Measurements from ENCODE around the gene ZNF684.
A peak's percentile ranks its signal among the peaks of the same experiment; 100 is the strongest.

DNA sequence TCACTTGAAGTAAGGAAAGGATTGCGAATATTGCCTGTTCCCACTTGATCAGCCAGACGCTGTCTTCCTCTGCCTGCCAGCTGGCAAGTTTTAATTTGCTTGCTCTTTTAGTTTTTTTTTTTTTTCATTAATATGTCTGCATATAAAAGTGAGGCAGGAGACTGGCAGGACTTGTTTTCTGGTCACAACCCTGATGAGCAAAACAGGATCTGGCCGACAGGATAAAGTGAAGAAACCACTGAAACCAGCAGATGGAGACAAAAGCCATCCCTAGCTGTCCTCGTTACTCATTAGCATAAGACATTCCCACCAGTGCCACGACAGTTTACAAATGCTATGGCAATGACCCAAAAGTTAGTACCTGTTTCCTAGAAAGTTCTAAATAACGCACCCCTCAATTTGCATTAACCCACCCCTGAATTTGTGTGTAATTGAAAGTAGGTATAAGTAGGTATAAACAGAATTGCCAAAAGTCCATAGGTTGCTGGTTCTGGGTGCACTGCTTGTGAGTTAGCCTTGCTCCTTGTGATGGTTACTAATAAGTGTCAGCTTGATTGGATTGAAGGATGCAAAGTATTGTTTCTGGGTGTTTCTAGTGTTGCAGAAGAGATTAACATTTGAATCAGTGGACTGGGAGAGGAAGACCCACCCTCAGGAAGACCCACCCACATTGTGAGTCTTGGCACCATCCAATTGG lies 60.8 kb downstream of the ZNF684 start:
- TF ChIP-seq, protein P1, sequence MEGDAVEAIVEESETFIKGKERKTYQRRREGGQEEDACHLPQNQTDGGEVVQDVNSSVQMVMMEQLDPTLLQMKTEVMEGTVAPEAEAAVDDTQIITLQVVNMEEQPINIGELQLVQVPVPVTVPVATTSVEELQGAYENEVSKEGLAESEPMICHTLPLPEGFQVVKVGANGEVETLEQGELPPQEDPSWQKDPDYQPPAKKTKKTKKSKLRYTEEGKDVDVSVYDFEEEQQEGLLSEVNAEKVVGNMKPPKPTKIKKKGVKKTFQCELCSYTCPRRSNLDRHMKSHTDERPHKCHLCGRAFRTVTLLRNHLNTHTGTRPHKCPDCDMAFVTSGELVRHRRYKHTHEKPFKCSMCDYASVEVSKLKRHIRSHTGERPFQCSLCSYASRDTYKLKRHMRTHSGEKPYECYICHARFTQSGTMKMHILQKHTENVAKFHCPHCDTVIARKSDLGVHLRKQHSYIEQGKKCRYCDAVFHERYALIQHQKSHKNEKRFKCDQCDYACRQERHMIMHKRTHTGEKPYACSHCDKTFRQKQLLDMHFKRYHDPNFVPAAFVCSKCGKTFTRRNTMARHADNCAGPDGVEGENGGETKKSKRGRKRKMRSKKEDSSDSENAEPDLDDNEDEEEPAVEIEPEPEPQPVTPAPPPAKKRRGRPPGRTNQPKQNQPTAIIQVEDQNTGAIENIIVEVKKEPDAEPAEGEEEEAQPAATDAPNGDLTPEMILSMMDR (IDR thresholded peaks at IDR 0.05; ENCODE audit: insufficient read depth, low read length): peak; percentile 6
- no peak for TF ChIP-seq POLR2AphosphoS5 (IDR thresholded peaks at IDR 0.05; ENCODE audit: low read depth)
- TF ChIP-seq, protein P2, sequence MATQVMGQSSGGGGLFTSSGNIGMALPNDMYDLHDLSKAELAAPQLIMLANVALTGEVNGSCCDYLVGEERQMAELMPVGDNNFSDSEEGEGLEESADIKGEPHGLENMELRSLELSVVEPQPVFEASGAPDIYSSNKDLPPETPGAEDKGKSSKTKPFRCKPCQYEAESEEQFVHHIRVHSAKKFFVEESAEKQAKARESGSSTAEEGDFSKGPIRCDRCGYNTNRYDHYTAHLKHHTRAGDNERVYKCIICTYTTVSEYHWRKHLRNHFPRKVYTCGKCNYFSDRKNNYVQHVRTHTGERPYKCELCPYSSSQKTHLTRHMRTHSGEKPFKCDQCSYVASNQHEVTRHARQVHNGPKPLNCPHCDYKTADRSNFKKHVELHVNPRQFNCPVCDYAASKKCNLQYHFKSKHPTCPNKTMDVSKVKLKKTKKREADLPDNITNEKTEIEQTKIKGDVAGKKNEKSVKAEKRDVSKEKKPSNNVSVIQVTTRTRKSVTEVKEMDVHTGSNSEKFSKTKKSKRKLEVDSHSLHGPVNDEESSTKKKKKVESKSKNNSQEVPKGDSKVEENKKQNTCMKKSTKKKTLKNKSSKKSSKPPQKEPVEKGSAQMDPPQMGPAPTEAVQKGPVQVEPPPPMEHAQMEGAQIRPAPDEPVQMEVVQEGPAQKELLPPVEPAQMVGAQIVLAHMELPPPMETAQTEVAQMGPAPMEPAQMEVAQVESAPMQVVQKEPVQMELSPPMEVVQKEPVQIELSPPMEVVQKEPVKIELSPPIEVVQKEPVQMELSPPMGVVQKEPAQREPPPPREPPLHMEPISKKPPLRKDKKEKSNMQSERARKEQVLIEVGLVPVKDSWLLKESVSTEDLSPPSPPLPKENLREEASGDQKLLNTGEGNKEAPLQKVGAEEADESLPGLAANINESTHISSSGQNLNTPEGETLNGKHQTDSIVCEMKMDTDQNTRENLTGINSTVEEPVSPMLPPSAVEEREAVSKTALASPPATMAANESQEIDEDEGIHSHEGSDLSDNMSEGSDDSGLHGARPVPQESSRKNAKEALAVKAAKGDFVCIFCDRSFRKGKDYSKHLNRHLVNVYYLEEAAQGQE (IDR thresholded peaks at IDR 0.05; ENCODE audit: insufficient replicate concordance, low read depth): no peak

Measured in HL-60 (cell line).